MM.1S (cell line): Measurements from ENCODE around the gene SLC2A10.

Experiments used
- CTCF ChIP-seq: fragments of 300-600 bp; sonication (generic); IDR thresholded peaks from 2 replicates; pipeline ENCODE4 v1.5.1; 2016; ENCODE audit warnings: antibody characterized with exemption, low read length, mixed read lengths
- EZH2 ChIP-seq: fragments of 300-600 bp; sonication (generic); optimal IDR thresholded peaks from 2 replicates; pipeline ENCODE3; 2017; ENCODE audit warnings: low read depth, mild to moderate bottlenecking, antibody characterized with exemption, low read length, mixed read lengths

DNA sequence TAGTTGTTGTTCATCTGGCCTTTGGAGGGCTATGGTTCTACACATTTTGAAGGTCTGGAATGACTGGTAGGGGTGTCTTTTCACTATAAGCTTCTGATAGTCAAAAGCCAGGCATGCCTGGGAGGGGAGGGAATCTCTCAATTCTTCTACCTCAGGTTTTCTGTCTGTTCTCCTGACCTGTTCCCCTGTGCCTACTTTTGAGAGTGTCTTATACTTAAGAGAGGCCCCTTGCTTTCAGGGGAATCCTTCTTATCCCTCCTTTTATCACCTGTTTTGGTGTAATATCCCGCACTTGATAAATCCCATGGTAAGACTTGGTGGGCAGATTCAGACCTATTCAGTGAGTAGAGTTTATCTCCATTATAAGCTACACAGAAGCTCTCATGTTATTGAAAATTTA lies 47.8 kb upstream of the SLC2A10 start:
- no peak for TF ChIP-seq CTCF
- no peak for TF ChIP-seq EZH2
